GM19438 (cell line): ENCODE results near the gene ZNF750.

Experiments
- ATAC-seq: cut with Tn5 transposase; IDR thresholded peaks from one replicate; pipeline ENCODE4 v1.9.1; 2021; ENCODE audit warnings: low read depth; ENCODE audit not compliant: unreplicated experiment

ZNF750 gene

DNA sequence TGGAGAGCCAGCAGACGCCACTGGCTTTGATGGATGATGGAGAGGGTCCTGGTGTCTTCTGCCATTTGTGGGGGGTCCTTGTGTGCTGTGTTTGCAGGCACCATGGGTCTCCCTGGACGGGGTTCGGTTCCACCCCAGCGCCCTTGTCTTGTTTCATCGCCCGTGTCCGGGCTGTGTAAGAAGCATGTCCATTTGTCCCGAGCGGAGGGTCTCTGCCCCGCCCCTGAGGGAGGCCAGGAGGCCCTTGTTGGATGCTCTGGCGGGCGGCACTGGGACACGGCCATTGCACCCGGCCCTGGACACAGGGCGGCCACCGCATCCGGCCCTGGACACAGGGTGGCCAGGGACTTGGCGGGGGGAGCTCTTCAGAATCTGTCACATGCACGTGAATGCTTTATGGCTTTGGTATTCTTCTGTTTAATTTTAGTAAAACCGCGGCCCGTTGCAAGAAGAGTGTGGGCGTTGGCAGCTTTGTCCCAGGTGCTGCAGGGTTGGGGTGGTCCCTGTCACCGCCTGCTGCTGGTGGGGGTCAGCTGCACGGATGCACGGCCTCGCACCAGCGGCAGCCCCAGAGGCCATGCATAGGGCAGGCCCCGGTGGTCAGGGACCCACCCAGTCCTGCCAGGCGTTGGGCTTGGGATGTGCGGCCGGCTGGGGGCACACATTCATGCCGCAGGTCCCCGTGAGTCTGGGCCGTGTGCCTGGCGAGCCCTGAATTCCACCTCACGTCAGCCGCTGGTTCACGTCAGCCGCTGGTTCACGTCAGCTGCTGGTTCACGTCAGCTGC lies 21.0 kb upstream of the ZNF750 start:
- ATAC-seq: no peak

GRCh38 chr17:82859431-82860403 lies 19.9 kb upstream of the ZNF750 start:
- ATAC-seq: no peak

- ATAC-seq: no peak
Observed at GRCh38 chr17:82858376-82859126, 18.7 kb upstream of the ZNF750 start.

GRCh38 chr17:82856361-82856760 lies 16.5 kb upstream of the ZNF750 start:
- no peak for ATAC-seq

GRCh38 chr17:82854226-82854625 lies 14.4 kb upstream of the ZNF750 start:
- no peak for ATAC-seq

DNA sequence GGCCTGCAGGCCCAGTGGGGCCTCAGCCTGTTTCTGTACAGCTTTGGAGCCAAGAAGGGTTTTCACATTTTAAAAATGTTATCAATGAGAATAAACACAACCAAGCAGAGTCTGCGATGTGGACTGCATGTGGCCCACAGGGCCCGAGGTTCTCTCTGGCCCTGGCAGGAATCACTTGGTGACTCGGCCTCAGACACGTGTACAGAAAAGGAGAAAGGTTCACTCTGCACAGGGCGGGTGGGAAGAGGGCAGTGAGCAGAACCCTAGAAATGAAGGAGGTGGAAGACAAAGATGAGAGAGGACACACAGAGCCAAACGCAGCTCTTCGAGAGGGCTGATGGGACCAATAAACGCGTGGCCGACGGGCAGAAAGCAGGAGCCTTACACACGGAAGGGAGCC lies 11.6 kb upstream of the ZNF750 start:
- ATAC-seq: no peak

GRCh38 chr17:82849076-82849945 lies 9.5 kb upstream of the ZNF750 start:
- ATAC-seq: no peak

- ATAC-seq: no peak
Observed at GRCh38 chr17:82848022-82848592, 8.3 kb upstream of the ZNF750 start.

GRCh38 chr17:82846061-82846691 lies 6.4 kb upstream of the ZNF750 start:
- ATAC-seq: no peak

DNA sequence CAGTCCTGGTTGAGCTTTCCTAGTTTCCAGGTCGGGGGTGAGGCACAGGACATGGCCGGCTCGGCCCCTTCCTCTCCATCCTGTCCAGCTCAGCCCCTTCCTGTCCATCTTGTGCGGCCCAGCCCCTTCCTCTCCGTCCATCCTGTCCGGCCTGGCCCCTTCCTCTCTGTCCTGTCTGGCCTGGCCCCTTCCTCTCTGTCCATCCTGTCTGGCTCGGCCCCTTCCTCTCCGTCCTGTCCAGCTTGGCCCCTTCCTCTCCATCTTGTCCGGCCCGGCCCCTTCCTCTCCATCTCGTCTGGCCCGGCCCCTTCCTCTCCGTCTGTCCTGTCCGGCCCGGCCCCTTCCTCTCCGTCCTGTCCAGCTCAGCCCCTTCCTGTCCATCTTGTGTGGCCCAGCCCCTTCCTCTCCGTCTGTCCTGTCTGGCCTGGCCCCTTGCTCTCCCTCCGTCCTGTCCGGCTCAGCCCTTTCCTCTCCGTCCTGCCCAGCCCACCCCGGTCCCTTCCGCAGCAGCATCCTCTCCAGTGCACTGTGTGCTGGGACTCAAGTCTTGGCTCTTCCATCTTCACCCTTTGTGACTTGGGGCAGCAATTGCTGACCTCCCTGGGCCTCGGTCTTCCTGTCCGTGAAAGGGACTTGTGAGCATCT lies 5.5 kb upstream of the ZNF750 start:
- no peak for ATAC-seq

DNA sequence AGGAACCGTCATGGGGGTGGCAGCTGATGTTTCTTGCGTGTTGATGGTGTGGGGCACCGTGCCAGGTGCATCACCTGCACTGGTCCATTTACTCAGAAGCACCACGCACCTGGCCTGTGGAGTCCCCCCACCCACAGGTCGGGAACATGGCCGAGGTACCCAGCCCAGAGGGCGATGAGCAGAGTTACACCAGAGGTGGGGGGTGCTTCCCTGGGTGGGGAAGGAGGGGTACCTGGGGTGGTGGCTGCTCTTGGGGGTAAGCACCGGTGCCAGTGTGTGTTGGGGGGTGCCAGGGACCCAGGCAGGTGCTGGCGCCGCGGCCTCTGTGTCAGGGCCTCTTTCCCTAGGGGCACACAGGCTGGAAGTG lies 5.0 kb upstream of the ZNF750 start:
- no peak for ATAC-seq

- ATAC-seq: no peak
Observed at GRCh38 chr17:82843904-82844680, 4.3 kb upstream of the ZNF750 start.

DNA sequence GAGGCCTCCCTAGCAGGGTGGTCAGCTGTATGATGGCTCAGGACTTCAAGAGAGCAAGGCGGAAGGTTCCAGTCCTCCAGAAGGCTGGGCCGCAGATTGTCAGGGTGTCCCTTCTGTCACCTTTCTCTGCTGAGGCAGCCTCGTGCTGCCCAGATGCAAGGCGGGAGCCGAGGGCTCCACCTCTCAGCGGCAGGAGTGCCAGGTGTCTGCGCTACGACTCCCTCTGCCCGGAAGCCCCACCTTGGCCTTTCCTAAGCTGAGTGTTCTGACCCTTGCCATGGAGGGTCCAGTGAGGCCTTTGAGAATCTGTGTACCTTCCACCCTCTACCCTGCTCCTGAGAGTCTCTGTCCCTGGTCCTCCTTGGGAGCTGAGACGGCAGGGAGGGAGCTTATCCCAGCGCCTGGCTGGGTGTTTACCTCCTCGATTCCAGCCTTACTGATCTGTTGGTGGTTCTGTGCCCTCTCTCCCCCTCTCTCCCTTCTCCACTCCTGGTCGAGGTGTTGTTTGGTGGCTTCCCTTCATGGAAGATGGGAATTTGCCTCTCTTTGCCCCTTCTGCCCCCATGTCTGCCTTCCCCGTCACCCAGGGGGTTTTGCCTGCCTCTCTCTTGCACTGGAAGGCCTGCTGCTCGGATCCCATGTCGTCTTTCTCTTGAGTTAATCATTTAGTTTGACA lies 2.2 kb upstream of the ZNF750 start:
- ATAC-seq: no peak

GRCh38 chr17:82840431-82840831 lies 609 bp upstream of the ZNF750 start:
- ATAC-seq: no peak

DNA sequence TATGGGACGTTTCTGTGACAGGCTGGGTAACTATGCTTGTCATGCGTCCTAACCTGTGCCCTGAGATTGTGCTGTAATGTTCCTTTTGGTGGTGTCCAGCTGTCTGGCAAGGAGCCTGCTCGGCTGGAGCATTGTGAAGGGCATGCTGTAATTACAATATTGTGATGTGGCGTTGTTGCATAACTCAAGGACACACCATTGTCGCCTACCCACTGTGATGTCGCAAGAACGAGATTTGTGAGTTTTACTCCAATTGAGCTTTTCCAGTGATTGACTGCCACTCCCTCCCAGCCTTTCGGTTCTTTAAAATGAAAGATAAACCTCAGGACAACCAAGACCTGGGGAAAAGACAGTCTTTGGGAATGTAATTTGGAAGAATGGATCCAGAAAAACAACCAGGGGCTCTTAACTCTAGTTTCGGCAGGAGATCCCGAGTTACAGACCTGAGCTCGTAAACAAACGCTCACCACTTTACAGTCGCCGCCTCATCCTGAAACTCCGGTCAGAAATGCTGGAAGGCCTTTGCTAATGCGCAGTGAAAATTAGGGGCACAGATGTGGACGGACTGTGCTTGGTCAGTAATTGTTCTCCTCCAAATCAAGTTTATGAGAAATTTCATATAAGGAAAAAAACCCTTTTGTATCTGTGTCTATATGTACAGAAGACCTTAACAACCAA lies 1.3 kb downstream of the ZNF750 start:
- no peak for ATAC-seq

GRCh38 chr17:82837586-82838320 lies 2.1 kb downstream of the ZNF750 start:
- ATAC-seq: no peak
